RWPE2 (cell line): Measurements from ENCODE around the gene YY1.
A peak's percentile ranks its signal among the peaks of the same experiment; 100 is the strongest.
"Not testable (repeated sequence)": the region's sequence is repeated elsewhere in the genome, so short reads cannot be mapped to it uniquely, and the experiment has no call there.

Source experiments
- ATAC-seq: fragments of 200-7000 bp; cut with Tn5 transposase; 3 replicates; pipeline ENCODE4 v1.9.1; 2021; ENCODE audit warnings: low read depth
- DNase-seq: peaks from one replicate; pipeline ENCODE4 v3.0.0-alpha.2; 2020; ENCODE audit warnings: low spot score
- H3K27ac ChIP-seq: fragments of 450-650 bp; 2 replicates; pipeline ENCODE4 v1.5.1; 2017; ENCODE audit warnings: mild to moderate bottlenecking; ENCODE audit not compliant: poor library complexity, severe bottlenecking
- H3K27me3 ChIP-seq: fragments of 250-450 bp; sonication (Bioruptor Pico); 2 replicates; pipeline ENCODE4 v1.5.1; 2021; ENCODE audit warnings: mild to moderate bottlenecking, moderate library complexity; ENCODE audit not compliant: insufficient read depth, poor library complexity, severe bottlenecking
- H3K36me3 ChIP-seq: fragments of 250-450 bp; sonication (Bioruptor Pico); 2 replicates; pipeline ENCODE4 v1.5.1; 2020; ENCODE audit warnings: low read depth, mild to moderate bottlenecking, moderate library complexity
- H3K4me1 ChIP-seq: fragments of 250-450 bp; sonication (Bioruptor Pico); 2 replicates; pipeline ENCODE4 v1.5.1; 2021; ENCODE audit warnings: mild to moderate bottlenecking, moderate library complexity; ENCODE audit not compliant: insufficient read depth, poor library complexity, severe bottlenecking
- H3K4me3 ChIP-seq: fragments of 250-450 bp; sonication (Bioruptor Pico); 2 replicates; pipeline ENCODE4 v1.5.1; 2021; ENCODE audit warnings: mild to moderate bottlenecking, moderate library complexity; ENCODE audit not compliant: severe bottlenecking
- H3K9me3 ChIP-seq: fragments of 250-450 bp; sonication (Bioruptor Pico); 2 replicates; pipeline ENCODE4 v1.5.1; 2021; ENCODE audit warnings: mild to moderate bottlenecking, moderate library complexity; ENCODE audit not compliant: severe bottlenecking
- TF ChIP-seq, protein P1 (sequence below): fragments of 450-650 bp; IDR thresholded peaks from one replicate; pipeline ENCODE4 v1.5.1; 2017; ENCODE audit warnings: mild to moderate bottlenecking, moderate library complexity; ENCODE audit not compliant: poor library complexity, severe bottlenecking

The YY1 gene

GRCh38 chr14:100201701-100202100 lies 37.2 kb upstream of the YY1 start:
- ATAC-seq: no peak
- H3K4me1 ChIP-seq: peaks cover 12% of the 10 kb centered on the region
- H3K9me3 ChIP-seq: no peaks in the 10 kb centered on the region
- TF ChIP-seq, protein P1, sequence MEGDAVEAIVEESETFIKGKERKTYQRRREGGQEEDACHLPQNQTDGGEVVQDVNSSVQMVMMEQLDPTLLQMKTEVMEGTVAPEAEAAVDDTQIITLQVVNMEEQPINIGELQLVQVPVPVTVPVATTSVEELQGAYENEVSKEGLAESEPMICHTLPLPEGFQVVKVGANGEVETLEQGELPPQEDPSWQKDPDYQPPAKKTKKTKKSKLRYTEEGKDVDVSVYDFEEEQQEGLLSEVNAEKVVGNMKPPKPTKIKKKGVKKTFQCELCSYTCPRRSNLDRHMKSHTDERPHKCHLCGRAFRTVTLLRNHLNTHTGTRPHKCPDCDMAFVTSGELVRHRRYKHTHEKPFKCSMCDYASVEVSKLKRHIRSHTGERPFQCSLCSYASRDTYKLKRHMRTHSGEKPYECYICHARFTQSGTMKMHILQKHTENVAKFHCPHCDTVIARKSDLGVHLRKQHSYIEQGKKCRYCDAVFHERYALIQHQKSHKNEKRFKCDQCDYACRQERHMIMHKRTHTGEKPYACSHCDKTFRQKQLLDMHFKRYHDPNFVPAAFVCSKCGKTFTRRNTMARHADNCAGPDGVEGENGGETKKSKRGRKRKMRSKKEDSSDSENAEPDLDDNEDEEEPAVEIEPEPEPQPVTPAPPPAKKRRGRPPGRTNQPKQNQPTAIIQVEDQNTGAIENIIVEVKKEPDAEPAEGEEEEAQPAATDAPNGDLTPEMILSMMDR: no peak
- no peak overlapping the region for H3K4me3 ChIP-seq
- no peaks in the 10 kb centered on the region for H3K36me3 ChIP-seq
- no peak overlapping the region for H3K27ac ChIP-seq
- DNase-seq: no peak
- H3K27me3 ChIP-seq: no peaks in the 10 kb centered on the region

GRCh38 chr14:100202712-100203111 lies 36.2 kb upstream of the YY1 start:
- DNase-seq (no peak), ATAC-seq (no peak)
- H3K4me1 ChIP-seq: peaks cover 12% of the 10 kb centered on the region
- no peaks in the 10 kb centered on the region for H3K36me3 ChIP-seq
- H3K27me3 ChIP-seq: no peaks in the 10 kb centered on the region
- H3K9me3 ChIP-seq: no peaks in the 10 kb centered on the region
- no peak overlapping the region for H3K4me3 ChIP-seq
- H3K27ac ChIP-seq: no peak overlapping the region
- TF ChIP-seq, protein P1: no peak

- H3K9me3 ChIP-seq: no peaks in the 10 kb centered on the region
- TF ChIP-seq, protein P1: no peak
- H3K36me3 ChIP-seq: no peaks in the 10 kb centered on the region
- ATAC-seq: no peak
- no peak for DNase-seq
- H3K4me1 ChIP-seq: peaks cover 12% of the 10 kb centered on the region
- no peak overlapping the region for H3K27ac ChIP-seq
- H3K4me3 ChIP-seq: no peak overlapping the region
- H3K27me3 ChIP-seq: no peaks in the 10 kb centered on the region
These were observed 35.8 kb upstream of the YY1 start for GRCh38 chr14:100203146-100203545.

DNA sequence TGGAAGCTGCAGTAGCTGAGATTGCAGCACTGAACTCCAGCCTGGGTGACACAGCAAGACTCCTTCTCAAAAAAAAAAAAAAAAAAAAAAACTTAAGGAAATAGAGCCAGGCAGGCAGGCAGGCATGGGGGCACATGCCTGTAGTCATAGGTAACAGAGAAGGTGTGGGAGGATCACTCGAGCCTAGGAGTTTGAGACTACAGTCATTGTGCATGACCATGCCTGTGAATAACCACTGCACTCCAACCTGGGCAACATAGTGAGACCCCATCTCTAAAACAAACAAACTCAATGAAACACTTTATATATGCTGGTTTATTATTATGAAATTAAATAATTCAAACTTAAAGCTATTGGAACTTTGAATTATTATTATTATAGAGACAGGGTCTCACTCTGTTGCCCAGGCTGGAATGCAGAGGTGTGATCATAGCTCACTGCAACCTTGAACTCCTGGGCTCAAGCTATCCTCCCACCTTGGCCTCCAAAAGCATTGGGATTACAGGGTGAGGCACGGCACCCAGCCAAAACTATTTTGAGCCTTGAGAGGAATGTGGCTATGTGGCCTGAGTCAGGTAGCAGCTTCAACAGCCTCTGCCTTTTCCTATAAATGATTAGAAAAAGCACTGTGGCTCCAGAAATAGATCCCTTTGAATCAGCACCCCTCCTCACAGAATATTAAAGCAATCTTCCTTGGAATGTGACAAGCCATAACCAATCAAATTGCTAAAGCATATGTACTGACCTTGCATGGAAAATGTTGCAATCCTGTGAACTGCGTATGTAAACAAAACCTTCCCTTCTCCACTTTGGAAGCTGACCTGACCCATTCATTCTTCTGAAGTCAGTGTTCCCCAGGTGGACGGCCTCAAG lies 34.7 kb upstream of the YY1 start:
- H3K36me3 ChIP-seq: no peaks in the 10 kb centered on the region
- H3K27me3 ChIP-seq: no peaks in the 10 kb centered on the region
- peaks cover 12% of the 10 kb centered on the region for H3K4me1 ChIP-seq
- ATAC-seq (peak; percentile 89), DNase-seq (no peak)
- H3K4me3 ChIP-seq: no peak overlapping the region
- TF ChIP-seq, protein P1: no peak
- H3K9me3 ChIP-seq: no peaks in the 10 kb centered on the region
- H3K27ac ChIP-seq: peak overlapping the region; percentile 43

- H3K27ac ChIP-seq: peak overlapping the region; percentile 43
These were observed 34.1 kb upstream of the YY1 start for GRCh38 chr14:100204835-100205167.

GRCh38 chr14:100207588-100207987 lies 31.4 kb upstream of the YY1 start:
- H3K27ac ChIP-seq, DNase-seq, H3K36me3 ChIP-seq, H3K9me3 ChIP-seq, ATAC-seq, H3K4me3 ChIP-seq, H3K27me3 ChIP-seq: not testable (repeated sequence)
- peaks cover 12% of the 10 kb centered on the region for H3K4me1 ChIP-seq

More at GRCh38 chr14:100204835-100205167, 34.1 kb upstream of the YY1 start:
- not testable (repeated sequence) for DNase-seq, H3K27me3 ChIP-seq, H3K4me3 ChIP-seq, H3K9me3 ChIP-seq, ATAC-seq, H3K36me3 ChIP-seq
- peaks cover 12% of the 10 kb centered on the region for H3K4me1 ChIP-seq

- not testable (repeated sequence) for H3K27ac ChIP-seq, DNase-seq, H3K4me3 ChIP-seq, ATAC-seq, H3K9me3 ChIP-seq, H3K27me3 ChIP-seq, H3K36me3 ChIP-seq
- H3K4me1 ChIP-seq: peaks cover 13% of the 10 kb centered on the region
These were observed 30.8 kb upstream of the YY1 start for GRCh38 chr14:100208136-100208535.
